DMS114 treated with DMSO at 0.1 percent for 48 hours (cell line): Measurements from ENCODE around the gene OPRL1.

Experiments
- DNase-seq: peaks from one replicate; lab custom pipeline; 2025; ENCODE audit not compliant: unreplicated experiment; lab: John Stamatoyannopoulos, UW

The OPRL1 gene

DNA sequence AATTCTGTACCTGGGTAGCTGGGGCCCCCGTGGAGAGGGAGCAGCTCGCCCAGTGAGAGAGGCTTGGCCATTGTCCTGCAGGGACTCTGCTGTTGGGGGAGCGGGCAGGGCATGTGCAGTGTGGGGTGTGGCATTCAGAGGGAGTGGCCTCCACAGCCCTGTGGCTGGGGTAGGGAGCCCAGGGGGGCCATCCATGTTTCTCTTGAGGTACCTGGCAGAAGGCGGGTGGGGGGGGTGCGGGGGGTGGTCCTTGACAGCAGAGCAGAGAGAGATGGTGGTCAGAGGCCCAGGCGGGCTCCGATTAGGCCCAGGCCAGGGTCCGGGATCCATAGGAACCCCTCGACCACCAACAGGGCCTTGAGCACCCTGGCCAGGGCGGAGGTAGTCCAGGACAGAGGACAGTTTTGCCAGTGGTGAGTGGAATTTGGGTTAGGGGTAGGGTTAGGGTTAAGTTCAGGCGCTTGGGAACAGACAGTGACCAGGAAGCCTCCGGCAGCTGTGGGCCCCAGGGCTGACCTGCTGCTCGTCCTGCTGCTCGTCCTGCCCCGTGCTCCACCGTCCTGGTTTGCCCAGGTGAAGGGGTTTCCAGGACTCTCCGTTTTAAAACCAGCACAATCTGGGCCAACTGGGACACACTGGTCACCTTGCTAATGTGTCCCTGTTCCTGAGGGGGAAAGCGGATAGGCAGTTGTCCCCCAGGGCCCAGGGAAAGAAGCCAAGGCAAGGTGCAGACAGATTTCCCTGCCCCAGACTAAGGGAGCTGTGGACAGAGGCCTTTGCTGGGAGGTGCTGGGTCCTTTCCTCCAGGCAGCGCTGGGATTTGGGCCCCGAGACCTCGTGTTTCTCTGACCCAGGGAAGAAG, 59.5 kb downstream of the OPRL1 start:
- no peak for DNase-seq

- DNase-seq, result no peak
Measured at GRCh38 chr20:64140061-64140931, 60.4 kb downstream of the OPRL1 start.

DNA sequence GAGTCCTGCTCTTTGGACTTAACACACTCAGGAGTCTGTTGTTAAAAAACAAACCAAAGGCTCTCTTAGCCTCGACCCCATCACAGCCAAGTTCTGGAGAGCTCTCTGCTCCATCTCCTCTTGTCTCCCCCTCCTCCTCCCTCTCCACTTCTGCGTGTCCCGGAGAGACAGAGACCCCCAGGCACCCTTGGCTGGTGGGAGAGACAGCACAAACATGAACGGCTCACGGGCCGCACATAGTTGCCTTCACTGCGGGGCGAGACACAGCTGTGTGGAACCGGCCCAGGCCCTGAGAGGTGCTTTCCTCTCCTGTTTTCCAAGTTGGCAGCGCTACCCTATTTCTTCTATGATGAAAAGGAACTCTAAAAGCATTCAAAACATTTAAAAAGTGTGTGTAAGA, 61.1 kb downstream of the OPRL1 start:
- no peak for DNase-seq

DNA sequence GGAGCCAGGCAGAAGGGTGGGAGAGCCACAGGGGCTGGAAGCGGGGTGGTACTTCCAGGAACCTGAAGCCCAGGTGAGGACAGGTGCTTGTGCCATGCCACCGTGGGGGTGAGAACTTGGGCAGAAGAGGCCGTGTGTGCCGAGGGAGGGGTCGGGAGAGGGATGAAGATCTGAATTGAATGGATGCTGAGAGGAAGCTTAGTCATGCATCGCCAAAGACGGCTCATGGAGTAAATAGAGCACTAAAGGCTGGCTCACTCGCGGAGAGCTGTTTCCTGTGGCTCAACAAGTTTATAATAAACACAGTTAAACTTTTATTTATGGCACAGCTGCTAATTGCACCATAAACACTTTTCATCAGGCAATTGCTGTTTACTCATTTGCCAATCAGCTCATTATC, 62.7 kb downstream of the OPRL1 start:
- DNase-seq, result no peak

GRCh38 chr20:64143018-64143801, 63.3 kb downstream of the OPRL1 start:
- DNase-seq, result no peak

- no peak for DNase-seq
Measured at GRCh38 chr20:64144144-64144912, 64.4 kb downstream of the OPRL1 start.

DNA sequence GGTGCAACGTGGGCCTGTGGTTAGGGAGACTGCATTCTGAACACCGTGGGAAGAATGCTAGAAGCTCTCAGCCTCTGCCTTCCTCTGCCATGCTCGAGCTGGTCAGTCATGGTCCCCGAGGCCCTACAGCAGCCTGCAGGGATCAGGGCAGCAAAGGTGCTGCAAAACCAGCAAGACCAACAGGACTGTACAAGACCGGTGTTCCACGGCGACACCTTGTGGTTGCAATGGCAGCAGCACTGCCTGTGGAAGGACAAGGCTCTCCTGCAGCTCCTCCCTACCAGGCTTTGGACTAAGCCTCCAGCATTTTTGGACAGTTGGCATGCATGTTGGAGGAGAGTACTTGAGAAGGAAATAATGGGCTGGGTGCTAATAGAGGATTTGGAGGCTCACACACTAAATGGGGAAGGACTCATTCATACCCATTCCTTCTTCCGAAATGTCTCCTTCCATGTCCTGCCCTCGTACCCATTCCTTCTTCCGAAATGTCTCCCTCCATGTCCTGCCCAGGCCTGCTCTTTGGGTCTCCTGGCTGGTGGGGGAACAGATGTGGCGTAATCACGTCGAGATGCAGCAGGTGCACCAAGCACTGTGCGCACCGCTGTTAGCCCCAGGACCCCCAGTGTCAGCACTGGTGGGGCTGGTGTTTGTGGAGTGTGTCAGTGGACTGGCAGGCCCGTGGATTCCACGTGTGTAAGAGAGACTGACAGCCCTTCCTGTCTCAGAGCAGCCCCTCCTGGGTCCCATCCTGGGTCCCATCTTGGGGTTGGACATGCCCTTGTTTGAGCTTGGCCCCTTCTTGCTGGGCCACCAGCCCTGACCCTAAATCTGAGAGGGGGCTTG, 65.8 kb downstream of the OPRL1 start:
- no peak for DNase-seq

GRCh38 chr20:64146301-64146935, 66.5 kb downstream of the OPRL1 start:
- DNase-seq, result no peak

DNA sequence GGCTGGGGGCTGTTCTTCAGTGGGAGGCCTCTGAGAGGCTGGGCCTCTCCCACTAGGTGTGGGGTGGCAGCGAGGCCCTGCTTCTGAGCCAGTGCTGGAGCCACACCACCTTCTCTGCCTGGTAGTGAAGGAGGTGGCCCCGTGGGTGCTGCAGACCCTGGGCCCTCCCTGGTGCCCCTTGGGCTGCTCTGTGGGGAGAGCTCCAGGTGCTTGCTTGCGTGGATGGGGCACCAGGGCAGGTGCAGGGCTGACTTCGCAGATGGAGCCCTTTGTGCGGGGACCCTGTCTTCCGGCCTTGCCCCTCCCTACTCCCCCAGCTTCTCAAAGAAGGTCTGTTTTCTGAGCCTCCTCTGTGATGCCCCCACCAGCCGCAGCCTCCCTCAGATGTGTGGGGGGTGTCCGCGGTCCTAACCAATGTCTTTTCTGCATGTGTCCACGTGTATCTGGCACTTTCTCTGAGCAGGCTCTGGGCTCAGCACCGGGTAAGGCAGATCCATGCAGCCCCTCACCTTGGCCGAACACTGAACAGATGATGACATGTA, 67.1 kb downstream of the OPRL1 start:
- no peak for DNase-seq

DNA sequence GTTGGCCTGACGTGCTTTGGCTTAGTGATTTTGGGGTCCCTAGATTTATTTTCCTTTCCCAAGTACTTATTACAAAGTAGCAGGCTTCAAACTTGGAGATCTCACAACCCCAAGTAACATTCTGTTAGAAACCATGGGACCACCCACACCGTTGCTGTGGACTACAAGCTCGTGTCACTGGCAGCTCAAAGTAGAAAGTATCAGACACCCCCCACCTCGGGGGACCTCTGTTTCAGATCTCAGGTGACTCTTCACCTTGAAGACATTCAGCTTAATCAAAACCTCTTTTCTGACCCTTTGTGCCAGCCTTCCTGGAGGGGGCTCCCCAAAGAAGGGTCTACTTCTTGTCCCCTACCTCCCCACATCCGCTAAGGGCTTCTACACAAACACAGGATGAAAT, 68.7 kb downstream of the OPRL1 start:
- DNase-seq, result no peak

GRCh38 chr20:64149141-64149540, 69.3 kb downstream of the OPRL1 start:
- no peak for DNase-seq

DNA sequence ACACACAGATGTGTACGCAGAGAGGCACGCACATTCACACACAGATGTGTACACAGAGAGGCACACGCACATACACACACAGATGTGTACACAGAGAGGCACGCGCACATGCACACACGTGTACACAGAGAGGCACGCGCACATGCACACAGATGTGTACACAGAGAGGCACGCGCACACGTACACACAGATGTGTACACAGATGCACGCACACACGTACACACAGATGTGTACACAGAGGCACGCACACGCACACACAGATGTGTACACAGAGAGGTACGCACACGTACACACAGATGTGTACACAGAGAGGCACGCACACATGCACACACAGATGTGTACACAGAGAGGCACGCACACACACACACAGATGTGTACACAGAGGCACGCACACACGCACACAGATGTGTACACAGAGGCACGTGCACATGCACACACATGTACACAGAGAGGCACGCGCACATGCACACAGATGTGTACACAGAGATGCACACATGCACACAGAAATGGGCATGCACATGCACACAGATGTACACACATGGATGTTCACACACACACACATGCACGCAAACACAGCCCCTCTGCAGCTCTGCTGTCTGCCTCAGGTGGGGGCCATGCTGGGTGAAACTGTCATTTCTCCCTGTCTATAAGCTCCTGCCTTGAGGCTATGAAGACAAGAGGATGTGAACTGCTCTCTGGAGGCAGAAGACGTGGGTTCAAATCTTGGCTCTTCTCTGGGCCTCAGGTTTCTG, 70.1 kb downstream of the OPRL1 start:
- no peak for DNase-seq
